Measurements from ENCODE around the gene PKNOX2. TPM values are rescaled to one million over a fixed set of nuclear protein-coding genes. Genes with fewer than 3 reads are reported as not detected.

PKNOX2 gene
- total RNA-seq, 1 donor from 2014 or later, result 21.5 TPM

GRCh38 chr11:125202362-125202880 is 37.9 kb downstream of the PKNOX2 start:
- peaks cover 30% of the 10 kb centered on the region for H3K27me3 Mint-ChIP-seq (ENCODE audit: low read depth)
- DNase-seq (ENCODE audit: low read depth, low spot score), result no peak
- peaks cover 50% of the 10 kb centered on the region for H3K4me1 Mint-ChIP-seq
- H3K9me3 Mint-ChIP-seq, result no peaks in the 10 kb centered on the region
- no peak for TF ChIP-seq CTCF (conservative IDR thresholded peaks at IDR 0.05)
- H3K36me3 Mint-ChIP-seq (ENCODE audit: low read depth), result no peaks in the 10 kb centered on the region
- H3K4me3 Mint-ChIP-seq, result peak overlapping the region; percentile 17
- no peak overlapping the region for H3K27ac Mint-ChIP-seq (ENCODE audit: unreplicated experiment)

- Mint-ChIP-seq H3K27ac (ENCODE audit: unreplicated experiment) (no peak overlapping the region), H3K4me3 (no peak overlapping the region), H3K9me3 (no peaks in the 10 kb centered on the region)
These were observed 38.4 kb downstream of the PKNOX2 start for GRCh38 chr11:125202977-125203376.

DNA sequence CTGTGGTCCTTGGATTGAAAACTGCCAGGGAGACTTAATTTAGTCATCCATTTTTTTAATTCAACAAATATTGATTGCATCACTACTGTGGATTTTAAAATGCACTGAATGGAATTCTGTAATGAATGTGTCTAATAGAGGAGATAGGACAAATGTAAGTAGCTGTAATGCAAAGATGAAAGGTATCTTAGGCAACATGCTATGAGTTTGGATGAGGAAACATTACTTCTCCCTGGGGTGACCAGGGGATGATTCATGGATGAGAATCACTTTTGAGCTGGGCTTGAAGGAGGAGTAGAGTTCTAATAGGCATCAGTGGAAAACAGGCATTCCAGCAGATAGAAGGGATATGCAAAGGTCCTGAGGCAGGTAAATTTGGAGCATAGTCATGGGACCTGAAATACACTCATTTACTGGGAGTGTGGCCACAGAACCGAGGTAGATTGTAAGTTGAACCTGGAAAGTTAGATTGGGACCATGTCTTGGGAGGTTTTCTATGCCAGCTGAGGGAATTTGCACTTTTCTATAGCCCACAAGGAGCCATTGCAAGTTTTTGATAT is 43.4 kb downstream of the PKNOX2 start:
- TF ChIP-seq CTCF (conservative IDR thresholded peaks at IDR 0.05), result no peak
- peaks cover 19% of the 10 kb centered on the region for H3K4me1 Mint-ChIP-seq
- no peak for DNase-seq (ENCODE audit: low read depth, low spot score)
- H3K27ac Mint-ChIP-seq (ENCODE audit: unreplicated experiment), result no peak overlapping the region
- peaks cover 11% of the 10 kb centered on the region for H3K27me3 Mint-ChIP-seq (ENCODE audit: low read depth)
- no peaks in the 10 kb centered on the region for H3K36me3 Mint-ChIP-seq (ENCODE audit: low read depth)
- H3K9me3 Mint-ChIP-seq, result no peaks in the 10 kb centered on the region
- H3K4me3 Mint-ChIP-seq, result no peak overlapping the region

More at GRCh38 chr11:125202977-125203376, 38.4 kb downstream of the PKNOX2 start:
- no peak for DNase-seq (ENCODE audit: low read depth, low spot score)
- H3K4me1 Mint-ChIP-seq, result peaks cover 46% of the 10 kb centered on the region
- H3K27me3 Mint-ChIP-seq (ENCODE audit: low read depth), result peaks cover 27% of the 10 kb centered on the region
- H3K36me3 Mint-ChIP-seq (ENCODE audit: low read depth), result no peaks in the 10 kb centered on the region
- TF ChIP-seq CTCF (conservative IDR thresholded peaks at IDR 0.05), result no peak

DNA sequence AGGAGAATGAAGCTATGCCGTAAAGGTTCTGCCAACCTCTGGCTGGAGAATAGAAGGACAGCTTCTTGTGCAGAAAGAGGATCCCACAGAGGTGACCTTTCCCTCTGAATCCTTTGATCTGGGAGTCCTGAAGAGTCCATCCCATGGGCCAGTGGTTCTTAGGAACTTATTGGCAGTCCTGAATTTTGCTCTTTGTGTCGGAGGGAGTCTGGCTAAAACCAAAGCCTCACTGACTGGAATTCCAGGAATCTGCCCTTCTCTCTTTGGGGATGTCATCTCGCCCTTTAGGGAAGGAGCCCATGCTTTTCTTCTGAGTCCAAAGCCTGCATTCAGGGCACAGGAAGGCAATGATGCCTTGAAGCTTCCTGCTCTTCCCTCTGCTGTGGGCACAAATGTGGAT is 45.5 kb downstream of the PKNOX2 start:
- H3K27ac Mint-ChIP-seq (ENCODE audit: unreplicated experiment), result no peak overlapping the region
- peak overlapping the region; percentile 45 for H3K4me3 Mint-ChIP-seq
- peaks cover 3% of the 10 kb centered on the region for H3K27me3 Mint-ChIP-seq (ENCODE audit: low read depth)
- peaks cover 26% of the 10 kb centered on the region for H3K4me1 Mint-ChIP-seq
- no peak for DNase-seq (ENCODE audit: low read depth, low spot score)
- TF ChIP-seq CTCF (conservative IDR thresholded peaks at IDR 0.05), result no peak
- H3K9me3 Mint-ChIP-seq, result no peaks in the 10 kb centered on the region
- H3K36me3 Mint-ChIP-seq (ENCODE audit: low read depth), result peaks cover 2% of the 10 kb centered on the region

DNA sequence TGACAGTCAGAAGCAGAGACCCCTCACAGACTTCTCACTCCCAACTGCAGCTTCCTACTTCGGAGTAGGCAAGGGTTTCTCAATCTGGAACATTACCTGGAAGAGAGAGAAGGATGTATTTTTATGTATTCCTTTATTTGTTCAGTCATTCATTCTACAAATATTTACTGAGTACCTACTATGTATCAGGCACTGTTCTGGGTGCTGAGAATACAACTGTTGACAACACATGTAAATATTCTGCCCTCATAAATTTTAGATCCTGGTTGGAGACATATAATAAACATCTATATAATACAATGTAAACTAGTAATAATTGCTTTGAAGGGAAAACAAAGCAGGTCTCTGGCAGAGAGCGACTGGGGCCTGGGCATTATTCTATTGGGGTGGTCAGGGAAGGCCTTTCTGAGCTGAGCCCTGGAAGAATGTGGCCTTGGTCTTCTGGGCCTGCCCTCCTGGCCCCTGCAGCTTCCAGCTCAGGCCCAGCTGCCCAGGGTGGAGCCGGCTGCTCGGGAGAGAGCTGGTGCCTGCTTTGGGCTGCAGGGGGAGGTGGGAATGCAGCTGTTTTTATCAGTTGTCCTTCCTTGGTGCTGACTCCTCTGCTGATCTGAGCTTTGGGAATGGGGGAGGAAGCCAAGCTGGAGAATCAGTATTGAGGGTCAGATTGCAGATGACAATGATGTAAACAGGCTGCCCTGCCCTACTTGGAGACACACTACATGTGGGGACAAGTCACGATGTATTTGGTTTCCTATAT is 46.8 kb downstream of the PKNOX2 start:
- H3K27me3 Mint-ChIP-seq (ENCODE audit: low read depth), result no peaks in the 10 kb centered on the region
- peak overlapping the region; percentile 50 for H3K4me3 Mint-ChIP-seq
- H3K27ac Mint-ChIP-seq (ENCODE audit: unreplicated experiment), result no peak overlapping the region
- no peak for DNase-seq (ENCODE audit: low read depth, low spot score)
- H3K9me3 Mint-ChIP-seq, result no peaks in the 10 kb centered on the region
- TF ChIP-seq CTCF (conservative IDR thresholded peaks at IDR 0.05), result no peak
- peaks cover 2% of the 10 kb centered on the region for H3K36me3 Mint-ChIP-seq (ENCODE audit: low read depth)
- peaks cover 37% of the 10 kb centered on the region for H3K4me1 Mint-ChIP-seq
